HL-60 (cell line): Measurements from ENCODE around the gene CCM2.

Experiments used
- DNase-seq, 2 experiments: peaks; one replicate each; pipeline ENCODE4 v3.0.0-alpha.2; 2010 to 2020; ENCODE audit warnings: low read depth in 1 of 2, low spot score in 1 of 2
- H3K27ac ChIP-seq: fragments of 250-450 bp; sonication (Bioruptor Pico); replicated peaks from 2 replicates; pipeline ENCODE4 v1.5.1; 2020; ENCODE audit warnings: mild to moderate bottlenecking, moderate library complexity
- H3K27me3 ChIP-seq: fragments of 250-450 bp; sonication (Bioruptor Pico); 2 replicates; pipeline ENCODE4 v1.5.1; 2021; ENCODE audit warnings: mild to moderate bottlenecking, moderate library complexity; ENCODE audit not compliant: insufficient read depth, poor library complexity, severe bottlenecking
- H3K4me3 ChIP-seq: replicated peaks from 2 replicates; pipeline ENCODE4 v1.5.1; 2011; ENCODE audit warnings: mild to moderate bottlenecking, control low read depth, low read length; ENCODE audit not compliant: insufficient read depth
- GABPA ChIP-seq: IDR thresholded peaks from 2 replicates; pipeline ENCODE4 v1.6.1; 2012; ENCODE audit warnings: low read depth
- POLR2AphosphoS5 ChIP-seq: IDR thresholded peaks from 2 replicates; pipeline ENCODE4 v1.6.1; 2012; ENCODE audit warnings: low read depth
- SPI1 ChIP-seq: IDR thresholded peaks from 2 replicates; pipeline ENCODE4 v1.6.1; 2012; ENCODE audit warnings: low read depth, mild to moderate bottlenecking, borderline replicate concordance
- TF ChIP-seq, protein P1 (sequence below): IDR thresholded peaks from one replicate; pipeline ENCODE4 v1.5.1; 2011; ENCODE audit warnings: low read length, control low read depth, inconsistent platforms; ENCODE audit not compliant: insufficient read depth
- TF ChIP-seq, protein P2 (sequence below): IDR thresholded peaks from 2 replicates; pipeline ENCODE4 v1.6.1; 2012; ENCODE audit warnings: low read depth; ENCODE audit not compliant: insufficient replicate concordance

Gene CCM2

GRCh38 chr7:45065031-45065995, 65.3 kb downstream of the CCM2 start:
- no peak overlapping the region for H3K4me3 ChIP-seq
- no peak overlapping the region for H3K27ac ChIP-seq
- H3K27me3 ChIP-seq: no peaks in the 10 kb centered on the region
- no peak for DNase-seq
- TF ChIP-seq POLR2AphosphoS5 (no peak), SPI1 (no peak), GABPA (no peak)
- TF ChIP-seq, protein P1, sequence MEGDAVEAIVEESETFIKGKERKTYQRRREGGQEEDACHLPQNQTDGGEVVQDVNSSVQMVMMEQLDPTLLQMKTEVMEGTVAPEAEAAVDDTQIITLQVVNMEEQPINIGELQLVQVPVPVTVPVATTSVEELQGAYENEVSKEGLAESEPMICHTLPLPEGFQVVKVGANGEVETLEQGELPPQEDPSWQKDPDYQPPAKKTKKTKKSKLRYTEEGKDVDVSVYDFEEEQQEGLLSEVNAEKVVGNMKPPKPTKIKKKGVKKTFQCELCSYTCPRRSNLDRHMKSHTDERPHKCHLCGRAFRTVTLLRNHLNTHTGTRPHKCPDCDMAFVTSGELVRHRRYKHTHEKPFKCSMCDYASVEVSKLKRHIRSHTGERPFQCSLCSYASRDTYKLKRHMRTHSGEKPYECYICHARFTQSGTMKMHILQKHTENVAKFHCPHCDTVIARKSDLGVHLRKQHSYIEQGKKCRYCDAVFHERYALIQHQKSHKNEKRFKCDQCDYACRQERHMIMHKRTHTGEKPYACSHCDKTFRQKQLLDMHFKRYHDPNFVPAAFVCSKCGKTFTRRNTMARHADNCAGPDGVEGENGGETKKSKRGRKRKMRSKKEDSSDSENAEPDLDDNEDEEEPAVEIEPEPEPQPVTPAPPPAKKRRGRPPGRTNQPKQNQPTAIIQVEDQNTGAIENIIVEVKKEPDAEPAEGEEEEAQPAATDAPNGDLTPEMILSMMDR: no peak
- TF ChIP-seq, protein P2, sequence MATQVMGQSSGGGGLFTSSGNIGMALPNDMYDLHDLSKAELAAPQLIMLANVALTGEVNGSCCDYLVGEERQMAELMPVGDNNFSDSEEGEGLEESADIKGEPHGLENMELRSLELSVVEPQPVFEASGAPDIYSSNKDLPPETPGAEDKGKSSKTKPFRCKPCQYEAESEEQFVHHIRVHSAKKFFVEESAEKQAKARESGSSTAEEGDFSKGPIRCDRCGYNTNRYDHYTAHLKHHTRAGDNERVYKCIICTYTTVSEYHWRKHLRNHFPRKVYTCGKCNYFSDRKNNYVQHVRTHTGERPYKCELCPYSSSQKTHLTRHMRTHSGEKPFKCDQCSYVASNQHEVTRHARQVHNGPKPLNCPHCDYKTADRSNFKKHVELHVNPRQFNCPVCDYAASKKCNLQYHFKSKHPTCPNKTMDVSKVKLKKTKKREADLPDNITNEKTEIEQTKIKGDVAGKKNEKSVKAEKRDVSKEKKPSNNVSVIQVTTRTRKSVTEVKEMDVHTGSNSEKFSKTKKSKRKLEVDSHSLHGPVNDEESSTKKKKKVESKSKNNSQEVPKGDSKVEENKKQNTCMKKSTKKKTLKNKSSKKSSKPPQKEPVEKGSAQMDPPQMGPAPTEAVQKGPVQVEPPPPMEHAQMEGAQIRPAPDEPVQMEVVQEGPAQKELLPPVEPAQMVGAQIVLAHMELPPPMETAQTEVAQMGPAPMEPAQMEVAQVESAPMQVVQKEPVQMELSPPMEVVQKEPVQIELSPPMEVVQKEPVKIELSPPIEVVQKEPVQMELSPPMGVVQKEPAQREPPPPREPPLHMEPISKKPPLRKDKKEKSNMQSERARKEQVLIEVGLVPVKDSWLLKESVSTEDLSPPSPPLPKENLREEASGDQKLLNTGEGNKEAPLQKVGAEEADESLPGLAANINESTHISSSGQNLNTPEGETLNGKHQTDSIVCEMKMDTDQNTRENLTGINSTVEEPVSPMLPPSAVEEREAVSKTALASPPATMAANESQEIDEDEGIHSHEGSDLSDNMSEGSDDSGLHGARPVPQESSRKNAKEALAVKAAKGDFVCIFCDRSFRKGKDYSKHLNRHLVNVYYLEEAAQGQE: no peak

- no peak overlapping the region for H3K4me3 ChIP-seq
- TF ChIP-seq GABPA (no peak), SPI1 (no peak), POLR2AphosphoS5 (no peak)
- TF ChIP-seq, protein P2: no peak
- TF ChIP-seq, protein P1: no peak
- H3K27me3 ChIP-seq: no peaks in the 10 kb centered on the region
- DNase-seq: no peak
- no peak overlapping the region for H3K27ac ChIP-seq
These were observed 66.4 kb downstream of the CCM2 start for GRCh38 chr7:45066409-45066808.

DNA sequence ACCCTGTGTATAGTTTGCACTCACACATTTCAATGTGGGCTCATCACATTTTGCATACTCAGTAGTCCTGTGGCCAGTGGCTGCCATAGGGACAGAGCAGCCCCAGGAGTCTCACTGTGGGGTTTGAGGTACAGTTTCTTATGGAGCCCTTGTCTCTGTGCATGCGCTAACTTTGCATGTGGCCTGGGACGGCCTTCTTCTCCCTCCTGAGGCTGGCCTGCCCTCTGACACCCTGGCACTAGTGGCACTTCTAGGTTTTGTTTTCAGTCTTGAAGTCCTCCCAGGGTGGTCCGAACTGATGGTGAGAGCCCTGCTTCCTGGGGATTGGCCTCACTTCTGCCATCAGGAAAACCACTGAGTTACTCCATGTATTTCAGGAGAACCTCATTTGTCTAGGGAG, 67.6 kb downstream of the CCM2 start:
- H3K27ac ChIP-seq: no peak overlapping the region
- H3K4me3 ChIP-seq: no peak overlapping the region
- no peak for TF ChIP-seq POLR2AphosphoS5
- TF ChIP-seq, protein P1: no peak
- TF ChIP-seq GABPA: no peak
- TF ChIP-seq, protein P2: no peak
- TF ChIP-seq SPI1: no peak
- no peak for DNase-seq
- H3K27me3 ChIP-seq: no peaks in the 10 kb centered on the region
